WTC11 (cell line): ENCODE data around the gene CPXM2. TPM values are rescaled to one million over a fixed set of nuclear protein-coding genes. Genes with fewer than 3 reads are reported as not detected.

Experiments
- ATAC-seq: fragments of 200-7000 bp; cut with Tn5 transposase; 2 replicates; pipeline ENCODE4 v1.10.0; 2021; ENCODE audit warnings: mild to moderate bottlenecking, moderate library complexity
- CTCF ChIA-PET: fragments of 300-600 bp; sonication (Branson Sonifier 250); formaldehyde crosslinking; loops from one replicate; lab custom pipeline; 2021; ENCODE audit warnings: antibody characterized with exemption; lab: Charles Lee
- POLR2A ChIA-PET: fragments of 350-600 bp; sonication (Branson Sonifier 250); formaldehyde crosslinking; loops from one replicate; lab custom pipeline; 2021; ENCODE audit warnings: antibody characterized with exemption; lab: Charles Lee
- DNase-seq: peaks from one replicate; pipeline ENCODE4 v3.0.0; 2021; ENCODE audit warnings: low spot score
- H3K27ac Mint-ChIP-seq: 2 replicates; pipeline ENCODE4 v1.8.0; 2021; ENCODE audit warnings: mixed read lengths
- H3K27me3 Mint-ChIP-seq: 2 replicates; pipeline ENCODE4 v1.8.0; 2021; ENCODE audit warnings: low read depth, mild to moderate bottlenecking, moderate library complexity, mixed read lengths
- H3K36me3 Mint-ChIP-seq: 2 replicates; pipeline ENCODE4 v1.8.0; 2021; ENCODE audit warnings: mixed read lengths
- H3K4me1 Mint-ChIP-seq: 2 replicates; pipeline ENCODE4 v1.8.0; 2022; ENCODE audit warnings: mixed read lengths
- H3K4me3 Mint-ChIP-seq: 2 replicates; pipeline ENCODE4 v1.8.0; 2021; ENCODE audit warnings: mild to moderate bottlenecking, moderate library complexity, mixed read lengths
- H3K9me3 Mint-ChIP-seq: 2 replicates; pipeline ENCODE4 v1.8.0; 2021; ENCODE audit warnings: mixed read lengths
- MAX ChIP-seq: sonication (generic); formaldehyde crosslinking; IDR thresholded peaks from 2 replicates; pipeline ENCODE4 v1.8.0; 2022; ENCODE audit warnings: mild to moderate bottlenecking, missing genetic modification reagents
- NFYB ChIP-seq: sonication (generic); formaldehyde crosslinking; conservative IDR thresholded peaks from 2 replicates; pipeline ENCODE4 v1.8.0; 2022; ENCODE audit warnings: low read depth, missing genetic modification reagents
- NR2C2 ChIP-seq: sonication (generic); formaldehyde crosslinking; IDR thresholded peaks from 2 replicates; pipeline ENCODE4 v1.8.0; 2022; ENCODE audit warnings: mild to moderate bottlenecking, missing genetic modification reagents
- OVOL2 ChIP-seq: fragments of 250-450 bp; sonication (Bioruptor Pico); IDR thresholded peaks from 2 replicates; pipeline ENCODE4 v1.9.0; 2021; ENCODE audit warnings: mild to moderate bottlenecking, borderline replicate concordance
- RORB ChIP-seq: fragments of 250-450 bp; sonication (Bioruptor Pico); IDR thresholded peaks from 2 replicates; pipeline ENCODE4 v1.9.0; 2021; ENCODE audit warnings: mild to moderate bottlenecking
- STAT6 ChIP-seq: sonication (generic); formaldehyde crosslinking; conservative IDR thresholded peaks from 2 replicates; pipeline ENCODE4 v1.8.1; 2023; ENCODE audit warnings: mild to moderate bottlenecking, low read depth, missing genetic modification reagents, moderate library complexity
- TEAD1 ChIP-seq: sonication (generic); formaldehyde crosslinking; IDR thresholded peaks from 2 replicates; pipeline ENCODE4 v1.8.0; 2022; ENCODE audit warnings: mild to moderate bottlenecking, missing genetic modification reagents
- TP53 ChIP-seq: sonication (generic); formaldehyde crosslinking; IDR thresholded peaks from 2 replicates; pipeline ENCODE4 v1.8.1; 2023; ENCODE audit warnings: mild to moderate bottlenecking, missing genetic modification reagents
- ZMAT4 ChIP-seq: fragments of 250-450 bp; sonication (Bioruptor Pico); IDR thresholded peaks from 2 replicates; pipeline ENCODE4 v1.9.0; 2021; ENCODE audit warnings: mild to moderate bottlenecking
- ZNF138 ChIP-seq: sonication (generic); formaldehyde crosslinking; conservative IDR thresholded peaks from 2 replicates; pipeline ENCODE4 v1.8.1; 2022; ENCODE audit warnings: mild to moderate bottlenecking, moderate library complexity, missing genetic modification reagents
- ZNF219 ChIP-seq: sonication (generic); formaldehyde crosslinking; IDR thresholded peaks from 2 replicates; pipeline ENCODE4 v1.8.0; 2023; ENCODE audit warnings: missing genetic modification reagents, mild to moderate bottlenecking, borderline replicate concordance
- ZNF232 ChIP-seq: sonication (generic); formaldehyde crosslinking; IDR thresholded peaks from 2 replicates; pipeline ENCODE4 v1.8.0; 2022; ENCODE audit warnings: mild to moderate bottlenecking, missing genetic modification reagents
- ZNF423 ChIP-seq: fragments of 250-450 bp; sonication (Bioruptor Pico); IDR thresholded peaks from 2 replicates; pipeline ENCODE4 v2.1.2; 2022; ENCODE audit warnings: mild to moderate bottlenecking, moderate library complexity
- total RNA-seq: library from RNA; stranded (reverse); gene quantifications from 3 replicates; pipeline ENCODE4 v1.2.3, GENCODE V29; 2021
- TF ChIP-seq, protein P1 (sequence below): sonication (generic); formaldehyde crosslinking; IDR thresholded peaks from 2 replicates; pipeline ENCODE4 v1.8.1; 2023; ENCODE audit warnings: mild to moderate bottlenecking, missing genetic modification reagents, moderate library complexity
- TF ChIP-seq, protein P2 (sequence below): sonication (generic); formaldehyde crosslinking; IDR thresholded peaks from 2 replicates; pipeline ENCODE4 v1.8.0; 2022; ENCODE audit warnings: mild to moderate bottlenecking, missing genetic modification reagents
- TF ChIP-seq, protein P3 (sequence below): sonication (generic); formaldehyde crosslinking; IDR thresholded peaks from 2 replicates; pipeline ENCODE4 v1.8.1; 2023; ENCODE audit warnings: mild to moderate bottlenecking, missing genetic modification reagents, moderate library complexity
- TF ChIP-seq, protein P4 (sequence below): fragments of 250-450 bp; sonication (Bioruptor Pico); IDR thresholded peaks from 2 replicates; pipeline ENCODE4 v1.9.0; 2021; ENCODE audit warnings: mild to moderate bottlenecking, borderline replicate concordance

Gene CPXM2
- total RNA-seq, 1 experiment from 2014 or later, result 3.4 TPM

- TF ChIP-seq ZNF219 (CRISPR knock-in tag) (no peak), STAT6 (CRISPR knock-in tag) (no peak), NR2C2 (CRISPR knock-in tag) (no peak), ZMAT4 (CRISPR knock-in tag) (no peak), NFYB (no peak), RORB (CRISPR knock-in tag) (no peak), OVOL2 (no peak), ZNF138 (CRISPR knock-in tag) (no peak)
- TF ChIP-seq, protein P1, sequence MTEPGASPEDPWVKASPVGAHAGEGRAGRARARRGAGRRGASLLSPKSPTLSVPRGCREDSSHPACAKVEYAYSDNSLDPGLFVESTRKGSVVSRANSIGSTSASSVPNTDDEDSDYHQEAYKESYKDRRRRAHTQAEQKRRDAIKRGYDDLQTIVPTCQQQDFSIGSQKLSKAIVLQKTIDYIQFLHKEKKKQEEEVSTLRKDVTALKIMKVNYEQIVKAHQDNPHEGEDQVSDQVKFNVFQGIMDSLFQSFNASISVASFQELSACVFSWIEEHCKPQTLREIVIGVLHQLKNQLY (CRISPR knock-in tag), result no peak
- TF ChIP-seq, protein P2, sequence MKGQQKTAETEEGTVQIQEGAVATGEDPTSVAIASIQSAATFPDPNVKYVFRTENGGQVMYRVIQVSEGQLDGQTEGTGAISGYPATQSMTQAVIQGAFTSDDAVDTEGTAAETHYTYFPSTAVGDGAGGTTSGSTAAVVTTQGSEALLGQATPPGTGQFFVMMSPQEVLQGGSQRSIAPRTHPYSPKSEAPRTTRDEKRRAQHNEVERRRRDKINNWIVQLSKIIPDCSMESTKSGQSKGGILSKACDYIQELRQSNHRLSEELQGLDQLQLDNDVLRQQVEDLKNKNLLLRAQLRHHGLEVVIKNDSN (CRISPR knock-in tag), result no peak
- TF ChIP-seq, all 79 proteins: peak for 0
- Mint-ChIP-seq H3K4me3 (no peak overlapping the region), H3K27me3 (no peaks in the 10 kb centered on the region), H3K27ac (no peak overlapping the region), H3K9me3 (peaks cover 14% of the 10 kb centered on the region), H3K36me3 (no peaks in the 10 kb centered on the region), H3K4me1 (peaks cover 54% of the 10 kb centered on the region)
- ChIA-PET CTCF (interaction anchor here (1.4 kb wide), 1 partner anchor 98 kb away, joined by 3 read pairs; no protein-coding TSS in a partner anchor), POLR2A (no interaction called here)
- no peak for DNase-seq
- no peak for ATAC-seq
Observed at GRCh38 chr10:123798856-123799255, 92.8 kb downstream of the CPXM2 start.

- TF ChIP-seq, protein P3, sequence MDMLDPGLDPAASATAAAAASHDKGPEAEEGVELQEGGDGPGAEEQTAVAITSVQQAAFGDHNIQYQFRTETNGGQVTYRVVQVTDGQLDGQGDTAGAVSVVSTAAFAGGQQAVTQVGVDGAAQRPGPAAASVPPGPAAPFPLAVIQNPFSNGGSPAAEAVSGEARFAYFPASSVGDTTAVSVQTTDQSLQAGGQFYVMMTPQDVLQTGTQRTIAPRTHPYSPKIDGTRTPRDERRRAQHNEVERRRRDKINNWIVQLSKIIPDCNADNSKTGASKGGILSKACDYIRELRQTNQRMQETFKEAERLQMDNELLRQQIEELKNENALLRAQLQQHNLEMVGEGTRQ (CRISPR knock-in tag), result no peak
- TF ChIP-seq MAX (CRISPR knock-in tag) (no peak), TP53 (CRISPR knock-in tag) (no peak), ZNF423 (CRISPR knock-in tag) (peak; percentile 65; the same call in 1 of the 2 replicates), ZNF138 (CRISPR knock-in tag) (no peak), TEAD1 (CRISPR knock-in tag) (peak; percentile 59; the same call in 1 of the 2 replicates), ZNF232 (CRISPR knock-in tag) (no peak)
- TF ChIP-seq, protein P4, sequence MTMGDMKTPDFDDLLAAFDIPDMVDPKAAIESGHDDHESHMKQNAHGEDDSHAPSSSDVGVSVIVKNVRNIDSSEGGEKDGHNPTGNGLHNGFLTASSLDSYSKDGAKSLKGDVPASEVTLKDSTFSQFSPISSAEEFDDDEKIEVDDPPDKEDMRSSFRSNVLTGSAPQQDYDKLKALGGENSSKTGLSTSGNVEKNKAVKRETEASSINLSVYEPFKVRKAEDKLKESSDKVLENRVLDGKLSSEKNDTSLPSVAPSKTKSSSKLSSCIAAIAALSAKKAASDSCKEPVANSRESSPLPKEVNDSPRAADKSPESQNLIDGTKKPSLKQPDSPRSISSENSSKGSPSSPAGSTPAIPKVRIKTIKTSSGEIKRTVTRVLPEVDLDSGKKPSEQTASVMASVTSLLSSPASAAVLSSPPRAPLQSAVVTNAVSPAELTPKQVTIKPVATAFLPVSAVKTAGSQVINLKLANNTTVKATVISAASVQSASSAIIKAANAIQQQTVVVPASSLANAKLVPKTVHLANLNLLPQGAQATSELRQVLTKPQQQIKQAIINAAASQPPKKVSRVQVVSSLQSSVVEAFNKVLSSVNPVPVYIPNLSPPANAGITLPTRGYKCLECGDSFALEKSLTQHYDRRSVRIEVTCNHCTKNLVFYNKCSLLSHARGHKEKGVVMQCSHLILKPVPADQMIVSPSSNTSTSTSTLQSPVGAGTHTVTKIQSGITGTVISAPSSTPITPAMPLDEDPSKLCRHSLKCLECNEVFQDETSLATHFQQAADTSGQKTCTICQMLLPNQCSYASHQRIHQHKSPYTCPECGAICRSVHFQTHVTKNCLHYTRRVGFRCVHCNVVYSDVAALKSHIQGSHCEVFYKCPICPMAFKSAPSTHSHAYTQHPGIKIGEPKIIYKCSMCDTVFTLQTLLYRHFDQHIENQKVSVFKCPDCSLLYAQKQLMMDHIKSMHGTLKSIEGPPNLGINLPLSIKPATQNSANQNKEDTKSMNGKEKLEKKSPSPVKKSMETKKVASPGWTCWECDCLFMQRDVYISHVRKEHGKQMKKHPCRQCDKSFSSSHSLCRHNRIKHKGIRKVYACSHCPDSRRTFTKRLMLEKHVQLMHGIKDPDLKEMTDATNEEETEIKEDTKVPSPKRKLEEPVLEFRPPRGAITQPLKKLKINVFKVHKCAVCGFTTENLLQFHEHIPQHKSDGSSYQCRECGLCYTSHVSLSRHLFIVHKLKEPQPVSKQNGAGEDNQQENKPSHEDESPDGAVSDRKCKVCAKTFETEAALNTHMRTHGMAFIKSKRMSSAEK (CRISPR knock-in tag), result no peak
- ATAC-seq, result peak; percentile 86
- CTCF ChIA-PET, result interaction anchor here (0.7 to 1.4 kb wide), 4 partner anchors 10 to 136 kb away, joined by 3 to 4 read pairs (median 4); no protein-coding TSS in a partner anchor
- Mint-ChIP-seq H3K27ac (no peak overlapping the region), H3K36me3 (no peaks in the 10 kb centered on the region), H3K9me3 (peaks cover 14% of the 10 kb centered on the region), H3K4me3 (no peak overlapping the region; the same call in 1 of the 2 replicates), H3K27me3 (no peaks in the 10 kb centered on the region), H3K4me1 (peaks cover 54% of the 10 kb centered on the region)
- DNase-seq, result peak; percentile 26
- POLR2A ChIA-PET, result no interaction called here
Observed at GRCh38 chr10:123797813-123798212, 93.8 kb downstream of the CPXM2 start.
